ENCODE results near the gene IGF2. TPM values are rescaled to one million over a fixed set of nuclear protein-coding genes. Genes with fewer than 3 reads are reported as not detected.

Gene IGF2
- total and polyA plus RNA-seq, 2 donors (not counting 3 experiments of a cell fraction or from before 2014, with no cell fraction given), result 5.7 to 21.0 TPM

DNA sequence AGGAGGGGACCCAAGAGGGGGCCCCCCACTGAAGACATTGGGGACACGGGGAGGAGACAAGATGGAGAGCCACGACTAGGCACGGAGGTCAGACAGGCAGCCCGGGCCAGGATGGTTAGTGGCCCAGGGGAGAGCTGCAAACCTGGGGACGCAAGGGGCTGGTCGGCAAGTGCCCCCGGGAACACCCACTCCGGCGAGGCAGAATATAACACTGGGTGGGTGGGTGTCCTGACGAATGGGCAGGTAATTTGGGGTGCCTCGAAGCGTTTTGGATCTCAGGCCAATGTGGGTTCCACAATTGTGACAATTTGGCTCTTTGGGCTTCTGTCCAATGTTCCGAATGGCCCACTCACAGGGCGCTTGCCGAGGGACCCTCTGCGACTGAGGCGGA lies 9.9 kb downstream of the IGF2 start:
- BruUV-seq (replicated peaks), result no TSS peak
- Histone ChIP-seq H3K9ac (replicated peaks; ENCODE audit: extremely low read depth, insufficient read depth, low read length) (no peak overlapping the region), H3K27me3 (ENCODE audit: control insufficient read depth in 2 of 2, insufficient read depth in 2 of 2, low read length in 2 of 2) (peaks cover 0 to 2% of the 10 kb centered on the region in 2 experiments), H3K4me2 (ENCODE audit: insufficient read depth, low read length) (no peak overlapping the region), H3K36me3 (ENCODE audit: control insufficient read depth in 2 of 2, extremely low read depth in 1 of 2, insufficient read depth in 2 of 2, low read length in 2 of 2) (no peaks in the 10 kb centered on the region), H2AFZ (ENCODE audit: low read depth, low read length) (no peak overlapping the region), H3K27ac (ENCODE audit: insufficient read depth, low read depth, low read length) (no peak overlapping the region), H3K79me2 (ENCODE audit: control insufficient read depth, insufficient read depth, low read length) (no peaks in the 10 kb centered on the region), H3K9me1 (replicated peaks; ENCODE audit: control insufficient read depth, extremely low read depth, insufficient read depth, low read length) (no peaks in the 10 kb centered on the region), H3K4me1 (ENCODE audit: control insufficient read depth, extremely low read depth, insufficient read depth, low read length) (no peaks in the 10 kb centered on the region), H4K20me1 (replicated peaks; ENCODE audit: control insufficient read depth, extremely low read depth, insufficient read depth, low read length) (no peaks in the 10 kb centered on the region), H3K4me3 (replicated peaks in 1 of 3; ENCODE audit: insufficient read depth in 1 of 3, low read depth in 1 of 3, low read length in 3 of 3) (no peak overlapping the region), H3K9me3 (replicated peaks; ENCODE audit: control insufficient read depth, insufficient read depth, low read length) (no peaks in the 10 kb centered on the region)
- TF ChIP-seq POLR2AphosphoS5 (IDR thresholded peaks at IDR 0.05; ENCODE audit: insufficient read depth, low read depth, low read length), result no peak
- TF ChIP-seq MYC (IDR thresholded peaks at IDR 0.05; ENCODE audit: low read depth, low read length), result no peak
- no peak for TF ChIP-seq JUN (IDR thresholded peaks at IDR 0.05; ENCODE audit: borderline replicate concordance, insufficient read depth, insufficient read length, low read depth)
- TF ChIP-seq EZH2 (IDR thresholded peaks at IDR 0.05; ENCODE audit: borderline replicate concordance, low read depth, low read length, severe bottlenecking), result no peak
- no peak for TF ChIP-seq GATA2 (IDR thresholded peaks at IDR 0.05; ENCODE audit: insufficient read depth, insufficient read length, low read depth, low read length)
- no peak for TF ChIP-seq POLR2A (IDR thresholded peaks at IDR 0.05; ENCODE audit: low read depth, low read length)
- TF ChIP-seq, protein P1, sequence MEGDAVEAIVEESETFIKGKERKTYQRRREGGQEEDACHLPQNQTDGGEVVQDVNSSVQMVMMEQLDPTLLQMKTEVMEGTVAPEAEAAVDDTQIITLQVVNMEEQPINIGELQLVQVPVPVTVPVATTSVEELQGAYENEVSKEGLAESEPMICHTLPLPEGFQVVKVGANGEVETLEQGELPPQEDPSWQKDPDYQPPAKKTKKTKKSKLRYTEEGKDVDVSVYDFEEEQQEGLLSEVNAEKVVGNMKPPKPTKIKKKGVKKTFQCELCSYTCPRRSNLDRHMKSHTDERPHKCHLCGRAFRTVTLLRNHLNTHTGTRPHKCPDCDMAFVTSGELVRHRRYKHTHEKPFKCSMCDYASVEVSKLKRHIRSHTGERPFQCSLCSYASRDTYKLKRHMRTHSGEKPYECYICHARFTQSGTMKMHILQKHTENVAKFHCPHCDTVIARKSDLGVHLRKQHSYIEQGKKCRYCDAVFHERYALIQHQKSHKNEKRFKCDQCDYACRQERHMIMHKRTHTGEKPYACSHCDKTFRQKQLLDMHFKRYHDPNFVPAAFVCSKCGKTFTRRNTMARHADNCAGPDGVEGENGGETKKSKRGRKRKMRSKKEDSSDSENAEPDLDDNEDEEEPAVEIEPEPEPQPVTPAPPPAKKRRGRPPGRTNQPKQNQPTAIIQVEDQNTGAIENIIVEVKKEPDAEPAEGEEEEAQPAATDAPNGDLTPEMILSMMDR (IDR thresholded peaks at IDR 0.05; ENCODE audit: extremely low read depth in 1 of 2, insufficient read depth in 1 of 2, low read depth in 1 of 2, low read length in 2 of 2), result no peak
- no peak for TF ChIP-seq FOS (IDR thresholded peaks at IDR 0.05; ENCODE audit: borderline replicate concordance, insufficient read depth, low read length)
- TF ChIP-seq, protein P2, sequence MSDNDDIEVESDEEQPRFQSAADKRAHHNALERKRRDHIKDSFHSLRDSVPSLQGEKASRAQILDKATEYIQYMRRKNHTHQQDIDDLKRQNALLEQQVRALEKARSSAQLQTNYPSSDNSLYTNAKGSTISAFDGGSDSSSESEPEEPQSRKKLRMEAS (IDR thresholded peaks at IDR 0.05; ENCODE audit: insufficient read depth, insufficient read length), result no peak
- ChIA-PET POLR2A (no interaction called here), CTCF (no interaction called here)
- dilution Hi-C loops (cut with MboI; ENCODE audit: extremely low pct_ligation_motif_present, low sequenced_read_pairs), result no loop called here
- FAIRE-seq (no peak), DNase-seq (ENCODE audit: low read depth, low spot score) (no peak)
- intact Hi-C loops (cut with micrococcal nuclease), result no loop called here
